HepG2 (cell line): ENCODE data around the gene HLF. TPM values are rescaled to one million over a fixed set of nuclear protein-coding genes. Genes with fewer than 3 reads are reported as not detected.

Experiments used
- AGO2 ChIP-seq: fragments of 200-400 bp; formaldehyde crosslinking; optimal IDR thresholded peaks from 2 replicates; pipeline ENCODE3; 2017; ENCODE audit warnings: mild to moderate bottlenecking, low read depth, low read length, moderate library complexity
- ARID4A ChIP-seq: sonication (generic); formaldehyde crosslinking; IDR thresholded peaks from 2 replicates; pipeline ENCODE4 v1.5.0; 2020; ENCODE audit warnings: mild to moderate bottlenecking, missing genetic modification reagents, borderline replicate concordance
- BHLHE40 ChIP-seq: IDR thresholded peaks from 2 replicates; pipeline ENCODE4 v1.6.1; 2011; ENCODE audit warnings: low read length, improper control_type of control experiment
- BRD4 ChIP-seq: sonication (generic); formaldehyde crosslinking; IDR thresholded peaks from 2 replicates; pipeline ENCODE4 v1.4.0; 2020; ENCODE audit warnings: missing genetic modification reagents
- GTF3A ChIP-seq: sonication (generic); formaldehyde crosslinking; conservative IDR thresholded peaks from 2 replicates; pipeline ENCODE4 v1.4.0; 2020; ENCODE audit warnings: mild to moderate bottlenecking, missing genetic modification reagents
- KAT7 ChIP-seq: IDR thresholded peaks from 2 replicates; pipeline ENCODE4 v1.6.1; 2018; ENCODE audit warnings: borderline replicate concordance, missing compliant biosample characterization
- KDM2A ChIP-seq: sonication (generic); formaldehyde crosslinking; IDR thresholded peaks from 2 replicates; pipeline ENCODE4 v1.4.0; 2020; ENCODE audit warnings: low read depth, missing genetic modification reagents, borderline replicate concordance
- MIER2 ChIP-seq: IDR thresholded peaks from 2 replicates; pipeline ENCODE4 v1.6.1; 2016; ENCODE audit warnings: missing biosample characterization, missing genetic modification reagents
- MTF1 ChIP-seq: sonication (generic); formaldehyde crosslinking; IDR thresholded peaks from 2 replicates; pipeline ENCODE4 v1.5.0; 2020; ENCODE audit warnings: missing genetic modification reagents
- PBX2 ChIP-seq: IDR thresholded peaks from 2 replicates; pipeline ENCODE4 v1.6.1; 2016; ENCODE audit warnings: control low read depth
- PHB2 ChIP-seq: fragments of 450-650 bp; IDR thresholded peaks from 2 replicates; pipeline ENCODE4 v1.6.1; 2018; ENCODE audit not compliant: partially characterized antibody
- PLSCR1 ChIP-seq: sonication (generic); formaldehyde crosslinking; IDR thresholded peaks from 2 replicates; pipeline ENCODE4 v1.5.0; 2020; ENCODE audit warnings: missing genetic modification reagents, mild to moderate bottlenecking, borderline replicate concordance
- PRMT3 ChIP-seq: sonication (generic); formaldehyde crosslinking; IDR thresholded peaks from 2 replicates; pipeline ENCODE4 v1.8.1; 2022; ENCODE audit warnings: low read depth, mild to moderate bottlenecking, moderate library complexity, missing genetic modification reagents, borderline replicate concordance
- RARG ChIP-seq: sonication (generic); formaldehyde crosslinking; IDR thresholded peaks from 2 replicates; pipeline ENCODE4 v1.4.0; 2020; ENCODE audit warnings: low read depth, mild to moderate bottlenecking, missing genetic modification reagents
- SSRP1 ChIP-seq: IDR thresholded peaks from 2 replicates; pipeline ENCODE4 v1.6.1; 2016; ENCODE audit warnings: control low read depth
- TGIF2 ChIP-seq: IDR thresholded peaks from 2 replicates; pipeline ENCODE4 v1.6.1; 2016; ENCODE audit warnings: control low read depth, missing compliant biosample characterization
- ZBTB1 ChIP-seq: sonication (generic); formaldehyde crosslinking; IDR thresholded peaks from 2 replicates; pipeline ENCODE4 v1.4.0; 2020; ENCODE audit warnings: missing genetic modification reagents, borderline replicate concordance
- ZMYM4 ChIP-seq: sonication (generic); formaldehyde crosslinking; IDR thresholded peaks from 2 replicates; pipeline ENCODE4 v1.8.1; 2023; ENCODE audit warnings: mild to moderate bottlenecking, missing genetic modification reagents
- ZNF180 ChIP-seq: sonication (generic); formaldehyde crosslinking; IDR thresholded peaks from 2 replicates; pipeline ENCODE4 v1.4.0; 2020; ENCODE audit warnings: low read depth, missing genetic modification reagents, borderline replicate concordance
- ZNF331 ChIP-seq: sonication (generic); formaldehyde crosslinking; IDR thresholded peaks from 2 replicates; pipeline ENCODE4 v1.4.0; 2020; ENCODE audit warnings: missing genetic modification reagents
- ZNF740 ChIP-seq: sonication (generic); formaldehyde crosslinking; IDR thresholded peaks from 2 replicates; pipeline ENCODE4 v1.4.0; 2020; ENCODE audit warnings: missing genetic modification reagents
- ZSCAN5A ChIP-seq: sonication (generic); formaldehyde crosslinking; IDR thresholded peaks from 2 replicates; pipeline ENCODE4 v1.8.0; 2022; ENCODE audit warnings: mild to moderate bottlenecking, missing genetic modification reagents, borderline replicate concordance
- polyA plus RNA-seq, 8 experiments: library from polyadenylated mRNA; depleted of rRNA in 3 of 8; stranded (reverse) in 7 of 8; unstranded in 1 of 8; fragments of >200 nt; fragmentation: Illumina TruSeq in 4 of 8; extraction: Trizol in 4 of 8; gene quantifications; 2 replicates each; pipeline versions ENCODE4 v1.2.1 to v1.2.3, GENCODE V29; 2011 to 2016; ENCODE audit warnings: low read depth in 4 of 8, missing spikeins in 1 of 8, mixed read lengths in 1 of 8; ENCODE audit not compliant: insufficient read depth in 1 of 8
- total RNA-seq, 5 experiments: library from RNA; depleted of rRNA; stranded (reverse); fragments of >200 nt; fragmentation: Illumina TruSeq; extraction: Trizol; gene quantifications; 2 replicates each; pipeline ENCODE4 v1.2.3, GENCODE V29; 2016; ENCODE audit warnings: low read depth in 1 of 5

HLF gene
- total and polyA plus RNA-seq, 2 of the 13 experiments (the other 11 are each of a cell fraction or from before 2014, with no cell fraction given) = 202 to 346 TPM

GRCh38 chr17:55324296-55324978 is 59.7 kb downstream of the HLF start (continued):
- TF ChIP-seq ARID4A (CRISPR knock-in tag) (no peak), PHB2 (no peak), ZNF331 (CRISPR knock-in tag) (no peak), KAT7 (CRISPR knock-in tag) (no peak), MTF1 (CRISPR knock-in tag) (no peak), ZSCAN5A (CRISPR knock-in tag) (no peak), GTF3A (peak; percentile 45; the same call in 1 of the 2 replicates), PRMT3 (CRISPR knock-in tag) (no peak), MIER2 (CRISPR knock-in tag) (no peak), RARG (CRISPR knock-in tag) (no peak), BRD4 (no peak), KDM2A (peak; percentile 70; the same call in 1 of the 2 replicates), ZNF740 (CRISPR knock-in tag) (peak; percentile 54; the same call in 1 of the 2 replicates), PLSCR1 (CRISPR knock-in tag) (no peak), ZNF180 (no peak), ZMYM4 (CRISPR knock-in tag) (0 out of 2 replicates have a peak, but pooled peaks have one; percentile 33), TGIF2 (CRISPR knock-in tag) (0 out of 2 replicates have a peak, but pooled peaks have one; percentile 40), SSRP1 (CRISPR knock-in tag) (peak; percentile 95; the same call in 1 of the 2 replicates), BHLHE40 (no peak), AGO2 (peak; percentile 76), PBX2 (CRISPR knock-in tag) (no peak), ZBTB1 (CRISPR knock-in tag) (no peak)
